ENCODE measurements around the gene PLEKHM3.

PLEKHM3 gene

DNA sequence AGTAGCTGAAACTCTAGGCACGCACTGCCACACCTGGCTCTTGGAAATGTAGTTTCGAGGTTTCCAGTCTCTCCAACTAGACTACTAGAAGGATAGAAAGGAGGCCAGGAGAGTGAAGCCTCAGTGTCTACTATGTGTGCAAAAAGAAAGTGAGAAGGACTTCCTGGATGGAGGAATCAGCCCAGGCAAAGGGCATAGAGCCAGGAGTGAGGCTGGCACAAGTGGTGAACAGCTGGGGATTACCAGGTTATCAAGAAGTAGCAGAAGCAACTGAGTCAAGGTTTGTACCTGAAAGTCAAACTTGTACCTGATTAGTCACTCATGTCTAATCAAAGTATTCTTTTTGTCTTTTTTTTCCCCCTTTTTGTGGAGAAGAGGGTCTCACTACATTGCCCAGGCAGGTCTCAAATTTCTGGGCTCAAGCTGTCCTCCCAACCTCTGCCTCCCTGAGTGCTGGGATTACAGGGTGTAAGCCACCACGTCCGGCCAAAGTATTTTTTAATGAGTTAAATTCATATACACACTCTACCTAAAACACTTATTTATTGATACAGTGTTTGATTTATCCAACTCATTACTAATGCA lies 246.9 kb downstream of the PLEKHM3 start:
- no peak for DNase-seq

DNA sequence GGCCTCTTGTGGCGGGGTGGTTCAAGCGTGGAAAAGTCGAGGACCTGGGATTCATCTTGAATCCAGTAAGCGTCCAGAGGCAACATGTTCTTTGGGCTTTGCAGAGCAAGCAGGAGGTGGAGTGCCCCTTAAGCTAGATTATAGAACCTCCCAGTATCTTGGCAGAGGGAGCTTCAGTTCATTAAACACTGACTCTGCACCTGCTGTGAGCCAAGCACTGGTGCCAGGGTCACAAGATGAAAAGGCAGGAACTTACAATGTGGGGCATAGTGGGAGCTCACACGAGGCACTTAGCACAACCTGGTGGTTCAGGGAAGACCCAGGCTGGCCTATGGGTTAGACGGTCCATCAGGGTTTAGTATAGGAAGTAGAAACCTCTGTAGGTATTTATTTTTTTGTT lies 248.2 kb downstream of the PLEKHM3 start:
- DNase-seq, result no peak

DNA sequence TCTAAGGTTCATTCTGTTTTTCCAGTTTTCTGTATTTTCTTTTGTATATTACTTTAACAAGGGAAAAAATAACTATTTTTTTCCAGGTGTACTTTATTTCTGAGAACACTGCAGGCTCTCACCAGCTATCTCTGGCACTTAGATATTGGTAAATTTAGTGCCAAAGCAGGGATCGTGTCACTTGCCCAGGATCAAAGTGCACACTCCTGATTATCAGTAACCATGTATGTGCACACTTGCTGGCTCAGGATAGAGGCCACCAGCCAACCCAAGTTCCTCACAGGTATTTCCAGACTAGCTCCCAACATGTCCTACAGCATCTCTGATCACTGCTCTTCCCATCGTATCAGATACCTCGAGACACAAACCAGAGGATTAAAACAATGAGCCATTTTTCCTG lies 249.9 kb downstream of the PLEKHM3 start:
- DNase-seq, result no peak

DNA sequence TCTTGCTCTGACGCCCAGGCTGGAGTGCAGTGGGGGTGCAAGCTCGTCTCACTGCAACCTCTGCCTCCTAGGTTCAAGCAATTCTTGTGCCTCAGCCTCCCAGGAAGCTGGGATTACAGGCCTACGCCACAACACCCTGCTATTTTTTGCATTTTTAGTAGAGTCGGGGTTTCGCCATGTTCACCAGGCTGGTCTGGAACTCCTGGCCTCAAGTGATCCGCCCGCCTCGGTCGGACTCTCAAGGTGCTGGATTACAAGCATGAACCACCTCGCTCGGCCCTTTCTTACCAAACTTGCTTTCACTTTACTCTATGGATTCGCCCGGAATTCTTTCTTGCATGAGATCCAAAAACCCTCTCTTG lies 252.5 kb downstream of the PLEKHM3 start:
- DNase-seq, result no peak

DNA sequence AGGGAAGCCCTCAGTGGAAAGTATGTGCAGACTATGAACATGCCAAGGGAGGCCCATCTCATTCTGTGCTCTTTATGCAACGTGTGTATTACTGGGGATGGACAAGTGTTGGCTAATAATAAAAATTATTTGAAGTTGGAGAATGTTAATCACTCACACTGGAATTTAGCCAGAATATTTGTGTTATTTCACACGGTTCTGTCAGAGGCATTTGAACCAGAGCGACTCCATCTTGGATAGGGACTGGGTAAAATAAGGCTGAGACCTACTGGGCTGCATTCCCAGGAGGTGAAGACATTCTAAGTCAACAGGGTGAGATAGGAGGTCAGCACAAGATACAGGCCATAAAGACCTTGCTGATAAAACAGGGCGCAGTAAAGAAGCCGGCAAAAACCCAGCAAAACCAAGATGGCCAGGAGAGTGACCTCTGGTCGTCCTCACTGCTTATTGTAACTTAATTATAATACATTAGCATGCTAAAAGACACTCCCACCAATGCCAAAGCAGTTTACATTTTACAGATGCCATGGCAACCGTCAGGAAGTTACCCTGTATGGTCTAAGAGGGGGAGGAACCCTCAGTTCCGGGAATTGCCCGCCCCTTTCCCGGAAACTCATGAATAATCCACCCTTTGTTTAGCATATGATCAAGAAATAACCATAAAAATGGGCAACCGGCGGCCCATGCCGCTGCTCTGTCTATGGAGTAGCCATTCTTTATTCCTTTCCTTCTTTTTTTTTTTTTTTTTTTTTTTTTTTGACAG lies 253.1 kb downstream of the PLEKHM3 start:
- DNase-seq, result no peak

DNA sequence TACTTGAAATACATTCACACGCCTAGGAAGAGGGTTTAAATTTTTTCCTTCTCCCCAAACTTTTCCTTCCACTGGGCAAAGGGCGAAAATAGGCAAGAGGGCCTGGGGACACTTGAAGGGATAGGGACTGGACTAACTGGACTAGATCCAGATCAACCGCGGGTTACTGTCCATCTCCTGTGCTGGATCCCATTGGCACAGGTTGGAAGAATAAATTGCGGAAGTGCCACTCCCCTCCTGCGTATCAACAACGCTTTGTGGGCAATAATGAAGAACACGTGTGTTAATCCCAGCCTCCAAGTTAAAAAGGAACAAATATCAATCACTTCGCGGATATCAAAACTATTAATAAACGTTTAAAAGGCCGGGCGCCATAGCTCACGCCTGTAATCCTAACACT lies 253.9 kb downstream of the PLEKHM3 start:
- DNase-seq, result no peak
